ENCODE measurements around the gene SOX15. TPM values are rescaled to one million over a fixed set of nuclear protein-coding genes. Genes with fewer than 3 reads are reported as not detected.
A peak's percentile ranks its signal among the peaks of the same experiment; 100 is the strongest.

The SOX15 gene
- total RNA-seq, 1 donor from 2014 or later = 0.65 TPM

GRCh38 chr17:7557147-7557764 lies 32.6 kb downstream of the SOX15 start:
- Mint-ChIP-seq H3K27me3 (ENCODE audit: low read depth) (peaks cover 9% of the 10 kb centered on the region), H3K4me1 (peaks cover 25% of the 10 kb centered on the region), H3K27ac (ENCODE audit: unreplicated experiment) (no peak overlapping the region), H3K9me3 (no peaks in the 10 kb centered on the region), H3K36me3 (ENCODE audit: low read depth) (no peaks in the 10 kb centered on the region), H3K4me3 (no peak overlapping the region)
- no peak for DNase-seq (ENCODE audit: low read depth, low spot score)
- TF ChIP-seq CTCF (conservative IDR thresholded peaks at IDR 0.05) = no peak

DNA sequence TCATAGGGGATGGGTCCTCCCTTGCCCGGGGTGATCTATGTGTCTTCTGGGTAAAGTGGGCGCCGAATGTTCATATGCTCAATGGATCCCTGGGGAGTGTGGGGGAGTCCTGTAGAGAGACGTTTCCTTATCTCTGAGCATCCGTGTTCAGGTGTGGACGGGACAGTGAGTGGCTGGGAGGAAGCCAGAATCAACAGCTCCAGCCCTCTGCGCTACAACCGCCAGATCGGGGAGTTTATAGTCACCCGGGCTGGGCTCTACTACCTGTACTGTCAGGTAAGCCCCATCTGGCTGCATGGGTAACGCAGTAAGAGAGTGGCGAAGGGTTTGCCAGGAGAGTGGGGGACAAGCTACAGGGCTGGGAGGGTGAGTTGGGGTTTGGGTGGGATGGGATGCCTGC lies 33.3 kb downstream of the SOX15 start:
- H3K4me1 Mint-ChIP-seq = peaks cover 25% of the 10 kb centered on the region
- peak overlapping the region; percentile 54 for H3K4me3 Mint-ChIP-seq
- no peak overlapping the region for H3K27ac Mint-ChIP-seq (ENCODE audit: unreplicated experiment)
- peaks cover 9% of the 10 kb centered on the region for H3K27me3 Mint-ChIP-seq (ENCODE audit: low read depth)
- H3K36me3 Mint-ChIP-seq (ENCODE audit: low read depth) = no peaks in the 10 kb centered on the region
- no peak for TF ChIP-seq CTCF (conservative IDR thresholded peaks at IDR 0.05)
- DNase-seq (ENCODE audit: low read depth, low spot score) = no peak
- H3K9me3 Mint-ChIP-seq = no peaks in the 10 kb centered on the region

- Mint-ChIP-seq H3K36me3 (ENCODE audit: low read depth) (no peaks in the 10 kb centered on the region), H3K4me1 (peaks cover 15% of the 10 kb centered on the region), H3K27me3 (ENCODE audit: low read depth) (peaks cover 5% of the 10 kb centered on the region), H3K9me3 (no peaks in the 10 kb centered on the region), H3K4me3 (peak overlapping the region; percentile 9), H3K27ac (ENCODE audit: unreplicated experiment) (no peak overlapping the region)
- DNase-seq (ENCODE audit: low read depth, low spot score) = no peak
- TF ChIP-seq CTCF (conservative IDR thresholded peaks at IDR 0.05) = peak; percentile 31
These were observed 34.5 kb downstream of the SOX15 start for GRCh38 chr17:7555320-7555948.

- H3K4me1 Mint-ChIP-seq = peaks cover 15% of the 10 kb centered on the region
- peaks cover 7% of the 10 kb centered on the region for H3K27me3 Mint-ChIP-seq (ENCODE audit: low read depth)
- no peaks in the 10 kb centered on the region for H3K36me3 Mint-ChIP-seq (ENCODE audit: low read depth)
- TF ChIP-seq CTCF (conservative IDR thresholded peaks at IDR 0.05) = no peak
- no peak overlapping the region for H3K4me3 Mint-ChIP-seq
- H3K27ac Mint-ChIP-seq (ENCODE audit: unreplicated experiment) = no peak overlapping the region
- no peak for DNase-seq (ENCODE audit: low read depth, low spot score)
- no peaks in the 10 kb centered on the region for H3K9me3 Mint-ChIP-seq
These were observed 36.5 kb downstream of the SOX15 start for GRCh38 chr17:7553356-7553755.

GRCh38 chr17:7552621-7553051 lies 37.3 kb downstream of the SOX15 start:
- H3K36me3 Mint-ChIP-seq (ENCODE audit: low read depth) = no peaks in the 10 kb centered on the region
- TF ChIP-seq CTCF (conservative IDR thresholded peaks at IDR 0.05) = no peak
- H3K4me3 Mint-ChIP-seq = no peak overlapping the region
- peaks cover 11% of the 10 kb centered on the region for H3K4me1 Mint-ChIP-seq
- H3K27me3 Mint-ChIP-seq (ENCODE audit: low read depth) = peaks cover 9% of the 10 kb centered on the region
- peak overlapping the region; percentile 76 for H3K27ac Mint-ChIP-seq (ENCODE audit: unreplicated experiment)
- H3K9me3 Mint-ChIP-seq = no peaks in the 10 kb centered on the region
- DNase-seq (ENCODE audit: low read depth, low spot score) = no peak

Data from neural crest cell (in vitro differentiated cells).